SU-DHL-6 (cell line): ENCODE results near the gene SLC17A9.

ENCODE experiments used
- CTCF ChIP-seq: fragments of 200-600 bp; sonication (generic); IDR thresholded peaks from one replicate; pipeline ENCODE4 v1.5.1; 2017; ENCODE audit warnings: antibody characterized with exemption, mild to moderate bottlenecking, low read length, moderate library complexity; ENCODE audit not compliant: insufficient read depth, poor library complexity, severe bottlenecking
- EZH2phosphoT487 ChIP-seq: fragments of 200-600 bp; sonication (generic), shearing (Covaris generic); conservative IDR thresholded peaks from 2 replicates; pipeline ENCODE4 v1.6.1; 2018; ENCODE audit warnings: mild to moderate bottlenecking, antibody characterized with exemption, low read length, moderate library complexity, mixed read lengths

DNA sequence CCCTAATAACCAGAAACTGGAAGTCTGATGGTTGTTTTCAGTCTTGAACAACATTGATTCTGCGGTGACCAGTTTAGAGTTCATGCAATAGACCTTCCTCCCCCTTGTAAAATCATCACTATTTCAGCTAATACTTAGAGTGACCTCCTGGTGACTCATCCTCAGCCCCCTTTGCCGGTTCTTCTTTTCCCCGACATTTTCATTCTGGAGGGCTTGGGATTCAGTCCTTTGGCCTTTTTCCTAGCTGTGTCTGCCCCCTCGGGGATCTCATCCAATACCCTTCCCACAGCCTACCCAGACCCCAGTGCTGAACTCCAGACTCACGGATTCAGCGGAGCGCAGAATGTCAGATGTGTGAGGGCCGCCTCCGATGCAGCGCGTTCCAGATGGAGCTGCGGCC is 61.8 kb downstream of the SLC17A9 start:
- TF ChIP-seq CTCF = no peak
- TF ChIP-seq EZH2phosphoT487 = no peak
